OCI-LY1 (cell line): ENCODE results near the gene MYZAP.
A peak's percentile ranks its signal among the peaks of the same experiment; 100 is the strongest.

Source experiments
- H2AFZ ChIP-seq: fragments of 200-600 bp; sonication (generic), shearing (Covaris generic); 2 replicates; pipeline ENCODE4 v1.6.0; 2014; ENCODE audit warnings: antibody characterized with exemption, mild to moderate bottlenecking, low read length
- H3F3A ChIP-seq: fragments of 200-600 bp; sonication (generic), shearing (Covaris generic); 2 replicates; pipeline ENCODE4 v1.6.0; 2014; ENCODE audit warnings: mild to moderate bottlenecking, antibody characterized with exemption, low read length, moderate library complexity; ENCODE audit not compliant: insufficient read depth
- H3K27ac ChIP-seq: fragments of 200-600 bp; sonication (generic); 2 replicates; pipeline ENCODE4 v1.5.1; 2014; ENCODE audit warnings: low read length, mixed run types, mild to moderate bottlenecking, low read depth; ENCODE audit not compliant: poor library complexity, severe bottlenecking
- H3K27me3 ChIP-seq: fragments of 200-600 bp; sonication (generic); 2 replicates; pipeline ENCODE4 v1.6.0; 2014; ENCODE audit warnings: antibody characterized with exemption, mild to moderate bottlenecking, low read length, moderate library complexity; ENCODE audit not compliant: insufficient read depth
- H3K36me3 ChIP-seq: fragments of 200-600 bp; sonication (generic); 2 replicates; pipeline ENCODE4 v1.6.1; 2014; ENCODE audit warnings: mild to moderate bottlenecking, antibody characterized with exemption, low read length, moderate library complexity, mixed read lengths; ENCODE audit not compliant: insufficient read depth
- H3K4me1 ChIP-seq: fragments of 200-600 bp; sonication (generic); 2 replicates; pipeline ENCODE4 v1.5.1; 2014; ENCODE audit warnings: mild to moderate bottlenecking, low read length, moderate library complexity; ENCODE audit not compliant: insufficient read depth, severe bottlenecking
- H3K4me2 ChIP-seq: fragments of 200-600 bp; sonication (generic), shearing (Covaris generic); 2 replicates; pipeline ENCODE4 v1.6.1; 2014; ENCODE audit warnings: low read length
- H3K4me3 ChIP-seq: fragments of 200-600 bp; sonication (generic); 2 replicates; pipeline ENCODE4 v1.5.1; 2014; ENCODE audit warnings: low read length, low read depth, mild to moderate bottlenecking, mixed read lengths; ENCODE audit not compliant: poor library complexity, severe bottlenecking
- H3K79me2 ChIP-seq: fragments of 200-600 bp; shearing (Covaris generic); 2 replicates; pipeline ENCODE4 v1.6.1; 2016; ENCODE audit warnings: mixed run types, low read length, mixed read lengths; ENCODE audit not compliant: insufficient read depth
- H3K9ac ChIP-seq: fragments of 200-600 bp; sonication (generic), shearing (Covaris generic); 2 replicates; pipeline ENCODE4 v1.6.1; 2014; ENCODE audit warnings: mild to moderate bottlenecking, low read length, mixed read lengths
- H3K9me2 ChIP-seq: fragments of 200-600 bp; sonication (generic), shearing (Covaris generic); 2 replicates; pipeline ENCODE4 v1.6.1; 2014; ENCODE audit warnings: low read depth, mild to moderate bottlenecking, low read length, mixed read lengths
- H3K9me3 ChIP-seq: fragments of 200-600 bp; shearing (Covaris generic); 2 replicates; pipeline ENCODE4 v1.6.1; 2014; ENCODE audit warnings: low read length, mixed read lengths
- H4K20me1 ChIP-seq: fragments of 200-600 bp; sonication (generic), shearing (Covaris generic); 2 replicates; pipeline ENCODE4 v1.6.0; 2016; ENCODE audit warnings: mild to moderate bottlenecking, low read length; ENCODE audit not compliant: insufficient read depth
- EZH2 ChIP-seq: fragments of 200-600 bp; sonication (generic), shearing (Covaris generic); IDR thresholded peaks from 2 replicates; pipeline ENCODE4 v1.8.0; 2017; ENCODE audit warnings: borderline replicate concordance, mixed run types, mild to moderate bottlenecking, antibody characterized with exemption, low read length, moderate library complexity, mixed read lengths
- TF ChIP-seq, protein P1 (sequence below): fragments of 200-600 bp; sonication (generic), shearing (Covaris generic); IDR thresholded peaks from 2 replicates; pipeline ENCODE4 v1.5.1; 2017; ENCODE audit warnings: mild to moderate bottlenecking, antibody characterized with exemption, low read length, moderate library complexity, mixed read lengths

Gene MYZAP

GRCh38 chr15:57559875-57560274 lies 31.8 kb upstream of the MYZAP start:
- no peaks in the 10 kb centered on the region for H3K9me3 ChIP-seq
- no peak overlapping the region for H2AFZ ChIP-seq
- H3K36me3 ChIP-seq: no peaks in the 10 kb centered on the region
- no peaks in the 10 kb centered on the region for H3K9me2 ChIP-seq
- no peak overlapping the region for H3K27ac ChIP-seq
- 0 out of 2 replicates have a peak, but pooled peaks cover 2% of the 10 kb centered on the region for H3K27me3 ChIP-seq
- no peak overlapping the region for H3K9ac ChIP-seq
- H3F3A ChIP-seq: no peaks in the 10 kb centered on the region
- no peak overlapping the region for H3K4me2 ChIP-seq
- TF ChIP-seq, protein P1, sequence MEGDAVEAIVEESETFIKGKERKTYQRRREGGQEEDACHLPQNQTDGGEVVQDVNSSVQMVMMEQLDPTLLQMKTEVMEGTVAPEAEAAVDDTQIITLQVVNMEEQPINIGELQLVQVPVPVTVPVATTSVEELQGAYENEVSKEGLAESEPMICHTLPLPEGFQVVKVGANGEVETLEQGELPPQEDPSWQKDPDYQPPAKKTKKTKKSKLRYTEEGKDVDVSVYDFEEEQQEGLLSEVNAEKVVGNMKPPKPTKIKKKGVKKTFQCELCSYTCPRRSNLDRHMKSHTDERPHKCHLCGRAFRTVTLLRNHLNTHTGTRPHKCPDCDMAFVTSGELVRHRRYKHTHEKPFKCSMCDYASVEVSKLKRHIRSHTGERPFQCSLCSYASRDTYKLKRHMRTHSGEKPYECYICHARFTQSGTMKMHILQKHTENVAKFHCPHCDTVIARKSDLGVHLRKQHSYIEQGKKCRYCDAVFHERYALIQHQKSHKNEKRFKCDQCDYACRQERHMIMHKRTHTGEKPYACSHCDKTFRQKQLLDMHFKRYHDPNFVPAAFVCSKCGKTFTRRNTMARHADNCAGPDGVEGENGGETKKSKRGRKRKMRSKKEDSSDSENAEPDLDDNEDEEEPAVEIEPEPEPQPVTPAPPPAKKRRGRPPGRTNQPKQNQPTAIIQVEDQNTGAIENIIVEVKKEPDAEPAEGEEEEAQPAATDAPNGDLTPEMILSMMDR: peak; percentile 84
- TF ChIP-seq EZH2: no peak
- H3K4me1 ChIP-seq: peaks cover 7% of the 10 kb centered on the region
- H4K20me1 ChIP-seq: no peaks in the 10 kb centered on the region
- H3K79me2 ChIP-seq: no peaks in the 10 kb centered on the region
- H3K4me3 ChIP-seq: no peak overlapping the region

DNA sequence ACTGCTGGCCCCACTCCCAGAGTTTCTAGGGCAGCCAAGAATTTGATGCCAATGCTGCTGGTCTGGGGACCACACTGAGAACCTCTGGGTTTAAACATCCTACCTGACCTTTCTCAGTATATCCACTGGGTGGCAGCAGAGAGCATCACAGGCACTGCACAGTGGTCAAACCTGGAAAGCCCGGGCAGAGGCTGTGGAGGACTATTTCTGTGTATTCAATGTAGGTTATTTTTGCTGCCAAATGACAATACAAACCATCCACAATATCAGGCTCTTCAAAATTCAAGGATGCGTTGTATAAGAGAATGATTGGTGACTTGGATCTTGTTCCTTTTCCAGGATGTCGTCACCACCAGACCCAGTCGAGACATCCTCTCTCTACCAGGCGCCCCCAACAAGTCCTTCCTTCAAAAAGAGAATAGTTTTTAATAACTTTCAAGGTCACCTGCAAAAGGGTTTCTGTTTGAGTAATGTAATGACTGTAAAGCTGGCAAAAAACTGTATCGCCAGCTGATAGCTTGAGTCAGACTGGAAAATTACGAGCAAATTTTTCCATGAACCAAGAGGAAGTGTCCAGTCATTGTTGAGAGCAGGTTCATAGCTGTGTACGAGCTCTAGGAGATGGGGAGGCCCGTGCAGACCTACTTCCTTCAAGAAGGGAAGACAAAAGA lies 30.5 kb upstream of the MYZAP start:
- H3K27ac ChIP-seq: no peak overlapping the region
- H4K20me1 ChIP-seq: no peaks in the 10 kb centered on the region
- peak overlapping the region; percentile 53 for H3K4me2 ChIP-seq
- no peaks in the 10 kb centered on the region for H3K9me3 ChIP-seq
- H3K4me1 ChIP-seq: peaks cover 7% of the 10 kb centered on the region
- no peaks in the 10 kb centered on the region for H3K79me2 ChIP-seq
- H3K27me3 ChIP-seq: no peaks in the 10 kb centered on the region
- no peak overlapping the region for H2AFZ ChIP-seq
- no peaks in the 10 kb centered on the region for H3K36me3 ChIP-seq
- H3K9me2 ChIP-seq: no peaks in the 10 kb centered on the region
- no peak overlapping the region for H3K4me3 ChIP-seq
- no peak overlapping the region for H3K9ac ChIP-seq
- no peaks in the 10 kb centered on the region for H3F3A ChIP-seq
- TF ChIP-seq, protein P1: peak; percentile 89
- TF ChIP-seq EZH2: no peak

- no peak overlapping the region for H3K27ac ChIP-seq
- H3K4me3 ChIP-seq: no peak overlapping the region
- H3K4me2 ChIP-seq: no peak overlapping the region
- H3K36me3 ChIP-seq: no peaks in the 10 kb centered on the region
- no peak overlapping the region for H3K9ac ChIP-seq
- H3K9me2 ChIP-seq: no peaks in the 10 kb centered on the region
- H3F3A ChIP-seq: no peaks in the 10 kb centered on the region
- H3K27me3 ChIP-seq: peaks cover 4% of the 10 kb centered on the region; the same call in 1 of the 2 replicates
- H3K79me2 ChIP-seq: no peaks in the 10 kb centered on the region
- H2AFZ ChIP-seq: no peak overlapping the region
- H4K20me1 ChIP-seq: no peaks in the 10 kb centered on the region
- TF ChIP-seq, protein P1: no peak
- no peak for TF ChIP-seq EZH2
- peaks cover 7% of the 10 kb centered on the region for H3K4me1 ChIP-seq
- H3K9me3 ChIP-seq: no peaks in the 10 kb centered on the region
Measured at GRCh38 chr15:57562196-57562769, 29.4 kb upstream of the MYZAP start.
